Peyer's patch (tissue), 4 donors: ENCODE data around the gene PLPPR5. TPM values are rescaled to one million over a fixed set of nuclear protein-coding genes. Genes with fewer than 3 reads are reported as not detected.

Experiments used
- DNase-seq, 3 donors: peaks; one replicate each; pipeline ENCODE4 v3.0.0-alpha.2; 2017 to 2019
- H3K27ac ChIP-seq, 4 donors: fragments of 200-600 bp; sonication (generic); one replicate each; pipeline ENCODE4 v1.5.1; 2016 to 2019
- H3K27me3 ChIP-seq, 2 donors: fragments of 200-600 bp; sonication (generic); one replicate each; pipeline ENCODE4 v1.5.1; 2019
- H3K36me3 ChIP-seq, 3 donors: fragments of 200-600 bp; sonication (generic); one replicate each; pipeline ENCODE4 v1.5.1; 2016 to 2019
- H3K4me1 ChIP-seq, 4 donors: fragments of 200-600 bp; sonication (generic); one replicate each; pipeline ENCODE4 v1.5.1; 2016 to 2019
- H3K4me3 ChIP-seq, 4 donors: fragments of 200-600 bp; sonication (generic); 1 replicate in 3 of 4; 2 replicates in 1 of 4; pipeline ENCODE4 v1.5.1; 2016 to 2019; ENCODE audit warnings: mild to moderate bottlenecking in 1 of 4
- H3K9me3 ChIP-seq, 4 donors: fragments of 200-600 bp; sonication (generic); one replicate each; pipeline ENCODE4 v1.5.1; 2016 to 2019; ENCODE audit warnings: mild to moderate bottlenecking in 1 of 4
- CTCF ChIP-seq, 6 experiments: fragments of 450-650 bp in 4 of 6; fragments of 200-600 bp in 2 of 6; sonication (generic) in 1 of 6; IDR thresholded peaks; one replicate each; pipeline ENCODE4 v1.5.1; 2017 to 2019; ENCODE audit warnings: antibody characterized with exemption in 6 of 6, mild to moderate bottlenecking in 3 of 6, moderate library complexity in 1 of 6
- POLR2A ChIP-seq, 2 donors: fragments of 450-650 bp; IDR thresholded peaks; one replicate each; pipeline ENCODE4 v1.5.1; 2017; ENCODE audit warnings: antibody characterized with exemption in 2 of 2, mild to moderate bottlenecking in 2 of 2, moderate library complexity in 2 of 2
- total RNA-seq, 4 donors: library from RNA; depleted of rRNA; stranded (reverse); fragments of >200 nt; gene quantifications; one replicate each; pipeline ENCODE4 v1.1.0, GENCODE V29; 2016

PLPPR5 gene
- total RNA-seq, 4 donors from 2014 or later, result not detected

- no peaks in the 10 kb centered on the region for H3K27me3 ChIP-seq
- H3K27ac ChIP-seq, result no peak overlapping the region
- TF ChIP-seq CTCF (IDR thresholded peaks at IDR 0.05) (no peak), POLR2A (IDR thresholded peaks at IDR 0.05) (no peak)
- DNase-seq, result no peak
- H3K4me1 ChIP-seq, result no peaks in the 10 kb centered on the region
- no peaks in the 10 kb centered on the region for H3K9me3 ChIP-seq
- H3K36me3 ChIP-seq, result no peaks in the 10 kb centered on the region
- no peak overlapping the region for H3K4me3 ChIP-seq
These were observed 101.4 kb downstream of the PLPPR5 start for GRCh38 chr1:98903261-98903660.

DNA sequence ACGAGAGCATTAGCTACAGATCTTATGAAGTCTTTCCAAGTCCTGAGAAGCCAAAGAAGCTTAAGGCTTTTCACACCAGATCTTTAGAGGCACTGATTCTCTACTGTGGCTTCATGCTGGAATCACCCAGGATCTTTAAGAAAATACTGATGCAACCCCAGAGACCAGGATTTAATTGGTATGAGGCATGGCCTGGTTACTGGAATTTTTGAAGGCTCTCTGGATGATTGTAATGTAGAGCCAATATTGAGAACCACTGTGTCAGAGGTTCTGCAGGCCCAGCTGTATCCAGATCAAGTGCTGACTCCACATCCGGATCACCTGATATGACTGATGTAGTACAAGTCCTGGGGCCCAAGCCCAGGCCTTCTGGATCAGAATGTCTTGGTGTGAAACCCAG, 105.7 kb downstream of the PLPPR5 start:
- Histone ChIP-seq H3K4me3 (no peak overlapping the region), H3K27ac (no peak overlapping the region), H3K36me3 (no peaks in the 10 kb centered on the region), H3K4me1 (no peaks in the 10 kb centered on the region), H3K27me3 (no peaks in the 10 kb centered on the region), H3K9me3 (no peaks in the 10 kb centered on the region)
- no peak for DNase-seq
- TF ChIP-seq CTCF (IDR thresholded peaks at IDR 0.05), result no peak
- no peak for TF ChIP-seq POLR2A (IDR thresholded peaks at IDR 0.05)

GRCh38 chr1:98897479-98897878, 107.2 kb downstream of the PLPPR5 start:
- H3K27ac ChIP-seq, result no peak overlapping the region
- TF ChIP-seq CTCF (IDR thresholded peaks at IDR 0.05) (no peak), POLR2A (IDR thresholded peaks at IDR 0.05) (no peak)
- no peaks in the 10 kb centered on the region for H3K36me3 ChIP-seq
- no peak overlapping the region for H3K4me3 ChIP-seq
- H3K4me1 ChIP-seq, result no peaks in the 10 kb centered on the region
- no peaks in the 10 kb centered on the region for H3K27me3 ChIP-seq
- no peak for DNase-seq
- H3K9me3 ChIP-seq, result no peaks in the 10 kb centered on the region

DNA sequence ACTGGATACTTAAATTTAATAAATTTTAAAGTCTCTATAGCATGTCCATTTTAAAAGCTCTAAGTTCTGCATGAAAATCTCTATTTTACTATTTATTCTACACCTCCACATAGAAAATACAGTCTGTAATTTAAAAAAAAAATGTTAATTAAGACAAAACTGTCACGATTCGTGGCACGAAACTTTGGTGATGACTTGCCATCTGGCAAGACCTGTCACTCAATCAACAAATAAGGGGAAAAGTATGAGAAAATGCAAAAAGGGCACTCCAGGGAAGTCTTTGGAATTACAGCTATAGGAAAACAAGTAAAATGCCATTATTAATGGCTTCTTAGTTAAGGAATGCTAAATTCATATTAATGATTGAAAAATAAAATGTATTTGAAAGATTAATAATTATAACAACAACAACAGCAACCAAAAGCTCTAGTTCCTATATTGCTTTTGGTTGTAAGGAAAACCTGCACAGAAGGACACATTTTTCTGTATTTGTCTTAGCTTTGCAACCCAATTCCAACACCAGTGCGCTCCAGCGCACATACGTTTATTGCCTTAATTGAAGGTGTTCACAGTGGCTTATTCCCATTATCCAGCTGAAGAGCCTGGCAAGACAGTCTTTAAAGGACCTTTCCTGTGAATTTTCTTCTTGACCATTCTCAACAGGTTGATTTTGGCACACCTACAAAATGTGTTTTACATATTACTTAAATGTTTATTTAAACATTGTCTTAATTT, 107.8 kb downstream of the PLPPR5 start:
- TF ChIP-seq CTCF (IDR thresholded peaks at IDR 0.05) (no peak), POLR2A (IDR thresholded peaks at IDR 0.05) (no peak)
- Histone ChIP-seq H3K36me3 (no peaks in the 10 kb centered on the region), H3K9me3 (no peaks in the 10 kb centered on the region), H3K27ac (no peak overlapping the region), H3K27me3 (no peaks in the 10 kb centered on the region), H3K4me3 (no peak overlapping the region), H3K4me1 (no peaks in the 10 kb centered on the region)
- DNase-seq, result no peak

DNA sequence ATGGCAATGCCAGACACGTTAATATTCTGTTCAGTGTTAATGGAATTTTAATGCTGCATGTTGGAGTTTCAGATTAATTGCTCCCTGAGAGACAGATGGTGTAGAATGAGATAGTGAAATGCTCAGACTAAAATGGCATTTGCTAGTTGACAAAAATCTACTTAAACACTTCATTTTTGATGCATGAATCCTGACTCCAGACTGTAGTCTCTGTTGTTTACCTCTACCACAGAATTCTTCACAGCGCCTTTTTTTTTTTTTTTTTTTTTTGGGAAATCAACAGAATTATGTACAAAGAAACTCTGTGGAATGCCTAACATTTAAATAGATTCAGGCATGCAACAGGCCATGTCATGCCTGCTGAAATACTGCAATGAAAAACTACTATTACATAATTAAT, 111.3 kb downstream of the PLPPR5 start:
- Histone ChIP-seq H3K4me3 (no peak overlapping the region), H3K27ac (no peak overlapping the region), H3K9me3 (no peaks in the 10 kb centered on the region), H3K4me1 (no peaks in the 10 kb centered on the region), H3K36me3 (no peaks in the 10 kb centered on the region), H3K27me3 (no peaks in the 10 kb centered on the region)
- no peak for DNase-seq
- TF ChIP-seq CTCF (IDR thresholded peaks at IDR 0.05) (no peak), POLR2A (IDR thresholded peaks at IDR 0.05) (no peak)

GRCh38 chr1:98888869-98889268, 115.8 kb downstream of the PLPPR5 start:
- no peaks in the 10 kb centered on the region for H3K9me3 ChIP-seq
- TF ChIP-seq CTCF (IDR thresholded peaks at IDR 0.05) (no peak), POLR2A (IDR thresholded peaks at IDR 0.05) (no peak)
- no peaks in the 10 kb centered on the region for H3K27me3 ChIP-seq
- H3K4me3 ChIP-seq, result no peak overlapping the region
- H3K4me1 ChIP-seq, result no peaks in the 10 kb centered on the region
- H3K27ac ChIP-seq, result no peak overlapping the region
- H3K36me3 ChIP-seq, result no peaks in the 10 kb centered on the region
- DNase-seq, result no peak
